Measurements from ENCODE around the gene PKD1.

PKD1 gene

GRCh38 chr16:2091547-2092255, 44.0 kb downstream of the PKD1 start:
- Histone ChIP-seq H3K36me3 (ENCODE audit: control insufficient read depth in 2 of 2, insufficient read depth in 2 of 2, low read length in 2 of 2) (peaks cover 44 to 59% of the 10 kb centered on the region in 2 donors), H3K4me3 (ENCODE audit: low read length in 2 of 2) (no peak overlapping the region), H3K27ac (ENCODE audit: low read length) (peak overlapping the region; percentile 62), H3K9me3 (ENCODE audit: control insufficient read depth in 2 of 2, low read length in 2 of 2) (no peaks in the 10 kb centered on the region), H3K27me3 (ENCODE audit: control insufficient read depth in 1 of 2, insufficient read depth in 2 of 2, low read length in 2 of 2) (no peaks in the 10 kb centered on the region), H3K4me1 (ENCODE audit: control insufficient read depth, insufficient read depth, low read length) (peaks cover 24% of the 10 kb centered on the region), H3K9ac (ENCODE audit: low read length in 2 of 2) (no peak overlapping the region)

GRCh38 chr16:2090777-2091546, 44.7 kb downstream of the PKD1 start:
- Histone ChIP-seq H3K4me3 (ENCODE audit: low read length in 2 of 2) (no peak overlapping the region), H3K36me3 (ENCODE audit: control insufficient read depth in 2 of 2, insufficient read depth in 2 of 2, low read length in 2 of 2) (peaks cover 39 to 58% of the 10 kb centered on the region in 2 donors), H3K4me1 (ENCODE audit: control insufficient read depth, insufficient read depth, low read length) (peaks cover 24% of the 10 kb centered on the region), H3K27me3 (ENCODE audit: control insufficient read depth in 1 of 2, insufficient read depth in 2 of 2, low read length in 2 of 2) (no peaks in the 10 kb centered on the region), H3K9me3 (ENCODE audit: control insufficient read depth in 2 of 2, low read length in 2 of 2) (no peaks in the 10 kb centered on the region), H3K9ac (ENCODE audit: low read length in 2 of 2) (no peak overlapping the region), H3K27ac (ENCODE audit: low read length) (peak overlapping the region; percentile 62)

GRCh38 chr16:2090481-2090776, 45.3 kb downstream of the PKD1 start:
- Histone ChIP-seq H3K27me3 (ENCODE audit: control insufficient read depth in 1 of 2, insufficient read depth in 2 of 2, low read length in 2 of 2) (no peaks in the 10 kb centered on the region), H3K9me3 (ENCODE audit: control insufficient read depth in 2 of 2, low read length in 2 of 2) (no peaks in the 10 kb centered on the region), H3K4me3 (ENCODE audit: low read length in 2 of 2) (no peak overlapping the region), H3K9ac (ENCODE audit: low read length in 2 of 2) (no peak overlapping the region), H3K36me3 (ENCODE audit: control insufficient read depth in 2 of 2, insufficient read depth in 2 of 2, low read length in 2 of 2) (peaks cover 38 to 56% of the 10 kb centered on the region in 2 donors), H3K27ac (ENCODE audit: low read length) (no peak overlapping the region), H3K4me1 (ENCODE audit: control insufficient read depth, insufficient read depth, low read length) (peaks cover 27% of the 10 kb centered on the region)

- no peaks in the 10 kb centered on the region for H3K27me3 ChIP-seq (ENCODE audit: control insufficient read depth in 1 of 2, insufficient read depth in 2 of 2, low read length in 2 of 2)
- H3K27ac ChIP-seq (ENCODE audit: low read length), result no peak overlapping the region
- H3K9me3 ChIP-seq (ENCODE audit: control insufficient read depth in 2 of 2, low read length in 2 of 2), result no peaks in the 10 kb centered on the region
- H3K9ac ChIP-seq (ENCODE audit: low read length in 2 of 2), result no peak overlapping the region
- peaks cover 38 to 56% of the 10 kb centered on the region in 2 donors for H3K36me3 ChIP-seq (ENCODE audit: control insufficient read depth in 2 of 2, insufficient read depth in 2 of 2, low read length in 2 of 2)
- peaks cover 27% of the 10 kb centered on the region for H3K4me1 ChIP-seq (ENCODE audit: control insufficient read depth, insufficient read depth, low read length)
- no peak overlapping the region for H3K4me3 ChIP-seq (ENCODE audit: low read length in 2 of 2)
Measured at GRCh38 chr16:2089706-2090480, 45.8 kb downstream of the PKD1 start.

GRCh38 chr16:2088759-2089358, 46.8 kb downstream of the PKD1 start:
- H3K4me1 ChIP-seq (ENCODE audit: control insufficient read depth, insufficient read depth, low read length), result peaks cover 36% of the 10 kb centered on the region
- no peak overlapping the region for H3K4me3 ChIP-seq (ENCODE audit: low read length in 2 of 2)
- peaks cover 28 to 48% of the 10 kb centered on the region in 2 donors for H3K36me3 ChIP-seq (ENCODE audit: control insufficient read depth in 2 of 2, insufficient read depth in 2 of 2, low read length in 2 of 2)

GRCh38 chr16:2087748-2088631, 47.7 kb downstream of the PKD1 start:
- Histone ChIP-seq H3K4me1 (ENCODE audit: control insufficient read depth, insufficient read depth, low read length) (peaks cover 40% of the 10 kb centered on the region), H3K9me3 (ENCODE audit: control insufficient read depth in 2 of 2, low read length in 2 of 2) (no peaks in the 10 kb centered on the region), H3K36me3 (ENCODE audit: control insufficient read depth in 2 of 2, insufficient read depth in 2 of 2, low read length in 2 of 2) (peaks cover 19 to 41% of the 10 kb centered on the region in 2 donors), H3K27ac (ENCODE audit: low read length) (no peak overlapping the region), H3K27me3 (ENCODE audit: control insufficient read depth in 1 of 2, insufficient read depth in 2 of 2, low read length in 2 of 2) (no peaks in the 10 kb centered on the region), H3K9ac (ENCODE audit: low read length in 2 of 2) (no peak overlapping the region), H3K4me3 (ENCODE audit: low read length in 2 of 2) (no peak overlapping the region)

More at GRCh38 chr16:2088759-2089358, 46.8 kb downstream of the PKD1 start:
- H3K27me3 ChIP-seq (ENCODE audit: control insufficient read depth in 1 of 2, insufficient read depth in 2 of 2, low read length in 2 of 2), result no peaks in the 10 kb centered on the region
- H3K9me3 ChIP-seq (ENCODE audit: control insufficient read depth in 2 of 2, low read length in 2 of 2), result no peaks in the 10 kb centered on the region
- H3K27ac ChIP-seq (ENCODE audit: low read length), result no peak overlapping the region
- H3K9ac ChIP-seq (ENCODE audit: low read length in 2 of 2), result no peak overlapping the region

GRCh38 chr16:2086812-2087747, 48.6 kb downstream of the PKD1 start:
- Histone ChIP-seq H3K9ac (ENCODE audit: low read length in 2 of 2) (no peak overlapping the region), H3K36me3 (ENCODE audit: control insufficient read depth in 2 of 2, insufficient read depth in 2 of 2, low read length in 2 of 2) (peaks cover 10 to 32% of the 10 kb centered on the region in 2 donors), H3K9me3 (ENCODE audit: control insufficient read depth in 2 of 2, low read length in 2 of 2) (no peaks in the 10 kb centered on the region), H3K27me3 (ENCODE audit: control insufficient read depth in 1 of 2, insufficient read depth in 2 of 2, low read length in 2 of 2) (no peaks in the 10 kb centered on the region), H3K4me3 (ENCODE audit: low read length in 2 of 2) (no peak overlapping the region), H3K27ac (ENCODE audit: low read length) (no peak overlapping the region), H3K4me1 (ENCODE audit: control insufficient read depth, insufficient read depth, low read length) (peaks cover 42% of the 10 kb centered on the region)

GRCh38 chr16:2086106-2086742, 49.5 kb downstream of the PKD1 start:
- H3K36me3 ChIP-seq (ENCODE audit: control insufficient read depth in 2 of 2, insufficient read depth in 2 of 2, low read length in 2 of 2), result peaks cover 6 to 31% of the 10 kb centered on the region in 2 donors
- no peaks in the 10 kb centered on the region for H3K27me3 ChIP-seq (ENCODE audit: control insufficient read depth in 1 of 2, insufficient read depth in 2 of 2, low read length in 2 of 2)
- H3K4me1 ChIP-seq (ENCODE audit: control insufficient read depth, insufficient read depth, low read length), result peaks cover 41% of the 10 kb centered on the region
- no peak overlapping the region for H3K9ac ChIP-seq (ENCODE audit: low read length in 2 of 2)
- peak overlapping the region; percentile 11 for H3K27ac ChIP-seq (ENCODE audit: low read length)
- H3K4me3 ChIP-seq (ENCODE audit: low read length in 2 of 2), result no peak overlapping the region
- H3K9me3 ChIP-seq (ENCODE audit: control insufficient read depth in 2 of 2, low read length in 2 of 2), result no peaks in the 10 kb centered on the region

- Histone ChIP-seq H3K4me3 (ENCODE audit: low read length in 2 of 2) (no peak overlapping the region), H3K36me3 (ENCODE audit: control insufficient read depth in 2 of 2, insufficient read depth in 2 of 2, low read length in 2 of 2) (peaks cover 8 to 31% of the 10 kb centered on the region in 2 donors), H3K27me3 (ENCODE audit: control insufficient read depth in 1 of 2, insufficient read depth in 2 of 2, low read length in 2 of 2) (no peaks in the 10 kb centered on the region), H3K27ac (ENCODE audit: low read length) (peak overlapping the region; percentile 11), H3K9ac (ENCODE audit: low read length in 2 of 2) (no peak overlapping the region), H3K4me1 (ENCODE audit: control insufficient read depth, insufficient read depth, low read length) (peaks cover 41% of the 10 kb centered on the region), H3K9me3 (ENCODE audit: control insufficient read depth in 2 of 2, low read length in 2 of 2) (no peaks in the 10 kb centered on the region)
Measured at GRCh38 chr16:2085669-2086068, 50.0 kb downstream of the PKD1 start.

Data from stomach smooth muscle (tissue), 2 donors.